Right lobe of liver (tissue), 4 donors: Measurements from ENCODE around the gene TROAP.

ENCODE experiments used
- POLR2A ChIP-seq: fragments of 450-650 bp; IDR thresholded peaks from one replicate; pipeline ENCODE4 v1.6.1; 2017; ENCODE audit warnings: antibody characterized with exemption, mild to moderate bottlenecking
- TF ChIP-seq, protein P1 (sequence below), 4 donors: fragments of 200-600 bp in 3 of 4; fragments of 450-650 bp in 1 of 4; IDR thresholded peaks; one replicate each; pipeline versions ENCODE4 v1.5.1 to v1.8.0; 2016 to 2022; ENCODE audit warnings: antibody characterized with exemption in 4 of 4, mild to moderate bottlenecking in 2 of 4
- donor health status: DM: no; HTN: no; CAD: no.
- donor health status: DM: no; HTN: no; CAD: no.
- donor health status: DM: no; HTN: yes; CAD: no.

- TF ChIP-seq, protein P1, sequence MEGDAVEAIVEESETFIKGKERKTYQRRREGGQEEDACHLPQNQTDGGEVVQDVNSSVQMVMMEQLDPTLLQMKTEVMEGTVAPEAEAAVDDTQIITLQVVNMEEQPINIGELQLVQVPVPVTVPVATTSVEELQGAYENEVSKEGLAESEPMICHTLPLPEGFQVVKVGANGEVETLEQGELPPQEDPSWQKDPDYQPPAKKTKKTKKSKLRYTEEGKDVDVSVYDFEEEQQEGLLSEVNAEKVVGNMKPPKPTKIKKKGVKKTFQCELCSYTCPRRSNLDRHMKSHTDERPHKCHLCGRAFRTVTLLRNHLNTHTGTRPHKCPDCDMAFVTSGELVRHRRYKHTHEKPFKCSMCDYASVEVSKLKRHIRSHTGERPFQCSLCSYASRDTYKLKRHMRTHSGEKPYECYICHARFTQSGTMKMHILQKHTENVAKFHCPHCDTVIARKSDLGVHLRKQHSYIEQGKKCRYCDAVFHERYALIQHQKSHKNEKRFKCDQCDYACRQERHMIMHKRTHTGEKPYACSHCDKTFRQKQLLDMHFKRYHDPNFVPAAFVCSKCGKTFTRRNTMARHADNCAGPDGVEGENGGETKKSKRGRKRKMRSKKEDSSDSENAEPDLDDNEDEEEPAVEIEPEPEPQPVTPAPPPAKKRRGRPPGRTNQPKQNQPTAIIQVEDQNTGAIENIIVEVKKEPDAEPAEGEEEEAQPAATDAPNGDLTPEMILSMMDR (IDR thresholded peaks at IDR 0.05): no peak
- no peak for TF ChIP-seq POLR2A
These were observed 12.3 kb downstream of the TROAP start for GRCh38 chr12:49335118-49335954.
